ENCODE results near the gene MTCH1. TPM values are rescaled to one million over a fixed set of nuclear protein-coding genes. Genes with fewer than 3 reads are reported as not detected.

The MTCH1 gene
- total RNA-seq, 1 experiment from 2014 or later, result 161 TPM

GRCh38 chr6:36971921-36972673 lies 13.9 kb downstream of the MTCH1 start:
- Histone ChIP-seq H3K4me3 (replicated peaks in 1 of 2; ENCODE audit: low read depth in 1 of 2, low read length in 2 of 2) (no peak overlapping the region), H3K9me2 (ENCODE audit: insufficient read depth) (no peaks in the 10 kb centered on the region), H3K36me3 (ENCODE audit: control insufficient read depth in 1 of 2, insufficient read depth in 2 of 2, low read length in 2 of 2) (peaks cover 63 to 90% of the 10 kb centered on the region in 2 experiments), H3K27me3 (ENCODE audit: insufficient read depth, low read length) (no peaks in the 10 kb centered on the region), H3K9me3 (ENCODE audit: control insufficient read depth in 1 of 2, insufficient read depth in 1 of 2, low read depth in 1 of 2, low read length in 2 of 2) (no peaks in the 10 kb centered on the region), H2AFZ (ENCODE audit: low read depth, low read length, poor library complexity, severe bottlenecking) (no peak overlapping the region), H3K4me1 (ENCODE audit: control insufficient read depth in 1 of 2, insufficient read depth in 2 of 2, low read length in 2 of 2) (no peaks in the 10 kb centered on the region), H3K79me2 (ENCODE audit: insufficient read depth, low read length) (no peaks in the 10 kb centered on the region; the same call in 1 of the 2 replicates), H3K9ac (ENCODE audit: low read length) (no peak overlapping the region), H3K27ac (ENCODE audit: low read depth, low read length) (no peak overlapping the region), H4K20me1 (ENCODE audit: insufficient read depth) (no peaks in the 10 kb centered on the region), H3K4me2 (ENCODE audit: low read length) (no peak overlapping the region)
- ATAC-seq (no peak), DNase-seq (ENCODE audit: low read depth, low spot score) (no peak)
- RAD21 ChIA-PET (ENCODE audit: low non-redundant PET in 1 of 2, low total read pairs in 2 of 2, uncharacterized antibody in 2 of 2, unreplicated experiment in 2 of 2), result no interaction called here
- TF ChIP-seq JUND (IDR thresholded peaks at IDR 0.05), result no peak
- TF ChIP-seq POLR2AphosphoS5 (IDR thresholded peaks at IDR 0.05; ENCODE audit: low read depth, low read length), result no peak
- TF ChIP-seq YY1 (IDR thresholded peaks at IDR 0.05; ENCODE audit: extremely low read depth, insufficient replicate concordance, low read depth, low read length), result no peak
- no peak for TF ChIP-seq ZBTB33 (IDR thresholded peaks at IDR 0.05; ENCODE audit: extremely low read depth, insufficient replicate concordance, low read length)
- TF ChIP-seq ELF1 (IDR thresholded peaks at IDR 0.05; ENCODE audit: borderline replicate concordance, low read depth), result no peak
- TF ChIP-seq CTCF (IDR thresholded peaks at IDR 0.05 in 2 of 3, conservative IDR thresholded peaks at IDR 0.05 in 1 of 3; ENCODE audit: borderline replicate concordance in 1 of 3, insufficient read depth in 1 of 3, low read depth in 2 of 3, low read length in 2 of 3), result no peak
- no peak for TF ChIP-seq POLR2A (IDR thresholded peaks at IDR 0.05; ENCODE audit: borderline replicate concordance, extremely low read depth, insufficient read depth, insufficient read length)
- no peak for TF ChIP-seq SRF (IDR thresholded peaks at IDR 0.05; ENCODE audit: low read depth)
- no peak for TF ChIP-seq MAX (IDR thresholded peaks at IDR 0.05)
- no peak for TF ChIP-seq EZH2 (IDR thresholded peaks at IDR 0.05)
- no TSS peak for BruUV-seq (replicated peaks)
- CTCF ChIA-PET, result no interaction called here
- intact Hi-C loops (cut with micrococcal nuclease), result no loop called here
- POLR2A ChIA-PET, result no interaction called here

All from HCT116 (cell line).